HL-60 (cell line): Measurements from ENCODE around the gene GSTM2.

ENCODE experiments used
- DNase-seq, 2 experiments: peaks; one replicate each; pipeline ENCODE4 v3.0.0-alpha.2; 2010 to 2020; ENCODE audit warnings: low read depth in 1 of 2, low spot score in 1 of 2
- H3K27ac ChIP-seq: fragments of 250-450 bp; sonication (Bioruptor Pico); replicated peaks from 2 replicates; pipeline ENCODE4 v1.5.1; 2020; ENCODE audit warnings: mild to moderate bottlenecking, moderate library complexity
- H3K27me3 ChIP-seq: fragments of 250-450 bp; sonication (Bioruptor Pico); 2 replicates; pipeline ENCODE4 v1.5.1; 2021; ENCODE audit warnings: mild to moderate bottlenecking, moderate library complexity; ENCODE audit not compliant: insufficient read depth, poor library complexity, severe bottlenecking
- H3K4me3 ChIP-seq: replicated peaks from 2 replicates; pipeline ENCODE4 v1.5.1; 2011; ENCODE audit warnings: mild to moderate bottlenecking, control low read depth, low read length; ENCODE audit not compliant: insufficient read depth
- CTCF ChIP-seq: IDR thresholded peaks from one replicate; pipeline ENCODE4 v1.5.1; 2011; ENCODE audit warnings: low read length, control low read depth, inconsistent platforms; ENCODE audit not compliant: insufficient read depth
- GABPA ChIP-seq: IDR thresholded peaks from 2 replicates; pipeline ENCODE4 v1.6.1; 2012; ENCODE audit warnings: low read depth
- POLR2AphosphoS5 ChIP-seq: IDR thresholded peaks from 2 replicates; pipeline ENCODE4 v1.6.1; 2012; ENCODE audit warnings: low read depth
- REST ChIP-seq: IDR thresholded peaks from 2 replicates; pipeline ENCODE4 v1.6.1; 2012; ENCODE audit warnings: low read depth; ENCODE audit not compliant: insufficient replicate concordance
- SPI1 ChIP-seq: IDR thresholded peaks from 2 replicates; pipeline ENCODE4 v1.6.1; 2012; ENCODE audit warnings: low read depth, mild to moderate bottlenecking, borderline replicate concordance

GSTM2 gene

GRCh38 chr1:109718495-109718894 lies 50.6 kb downstream of the GSTM2 start:
- no peak overlapping the region for H3K27ac ChIP-seq
- no peak for DNase-seq
- no peak overlapping the region for H3K4me3 ChIP-seq
- no peaks in the 10 kb centered on the region for H3K27me3 ChIP-seq
- TF ChIP-seq SPI1 (no peak), GABPA (no peak), REST (no peak)

DNA sequence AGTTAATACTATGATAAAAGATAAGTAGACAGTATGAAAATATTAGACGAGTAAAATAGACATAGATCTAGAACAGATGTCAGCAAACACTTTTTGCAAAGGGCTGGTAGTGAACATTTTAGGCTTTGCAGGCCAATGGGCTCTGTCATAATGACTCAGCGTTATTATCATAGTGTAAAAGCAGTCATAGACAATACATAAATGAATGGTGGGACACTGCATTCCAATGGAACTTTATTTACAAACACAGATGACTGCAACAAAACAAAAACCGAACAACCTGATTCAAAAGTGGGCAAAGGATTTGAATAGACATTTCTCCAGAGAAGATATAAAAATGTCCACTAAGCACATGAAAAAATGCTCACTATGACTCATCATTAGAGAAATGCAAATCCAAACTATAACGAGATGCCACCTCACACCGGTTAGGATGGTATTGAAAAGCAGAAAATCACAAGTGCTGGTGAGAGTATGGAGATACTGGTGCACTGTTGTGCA lies 51.5 kb downstream of the GSTM2 start:
- Histone ChIP-seq H3K27ac (no peak overlapping the region), H3K27me3 (no peaks in the 10 kb centered on the region), H3K4me3 (no peak overlapping the region)
- TF ChIP-seq SPI1 (no peak), REST (no peak)
- DNase-seq = no peak

DNA sequence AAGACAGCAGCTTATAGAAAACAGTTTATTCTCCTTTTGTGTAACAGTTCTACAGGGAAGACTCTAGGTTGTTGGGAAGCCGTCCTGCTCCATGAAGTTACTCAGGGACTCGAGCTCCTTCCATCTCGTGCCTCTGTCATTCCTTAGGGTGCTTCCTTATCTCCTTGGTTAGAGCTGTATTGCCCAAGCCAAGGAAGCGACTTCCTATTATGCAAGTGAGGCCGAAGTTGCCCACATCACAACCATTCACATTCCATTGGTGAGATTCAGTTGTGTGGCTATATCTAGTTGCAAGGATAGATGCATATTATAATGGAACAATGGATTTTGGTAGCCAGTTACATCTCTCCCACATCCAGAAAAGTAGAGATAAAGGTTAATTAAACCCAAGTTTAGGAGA lies 53.2 kb downstream of the GSTM2 start:
- Histone ChIP-seq H3K4me3 (no peak overlapping the region), H3K27me3 (no peaks in the 10 kb centered on the region), H3K27ac (no peak overlapping the region)
- DNase-seq = peak in 1 of 2 experiments; percentile 70
- TF ChIP-seq GABPA (no peak), CTCF (no peak), SPI1 (no peak), REST (no peak), POLR2AphosphoS5 (no peak)

DNA sequence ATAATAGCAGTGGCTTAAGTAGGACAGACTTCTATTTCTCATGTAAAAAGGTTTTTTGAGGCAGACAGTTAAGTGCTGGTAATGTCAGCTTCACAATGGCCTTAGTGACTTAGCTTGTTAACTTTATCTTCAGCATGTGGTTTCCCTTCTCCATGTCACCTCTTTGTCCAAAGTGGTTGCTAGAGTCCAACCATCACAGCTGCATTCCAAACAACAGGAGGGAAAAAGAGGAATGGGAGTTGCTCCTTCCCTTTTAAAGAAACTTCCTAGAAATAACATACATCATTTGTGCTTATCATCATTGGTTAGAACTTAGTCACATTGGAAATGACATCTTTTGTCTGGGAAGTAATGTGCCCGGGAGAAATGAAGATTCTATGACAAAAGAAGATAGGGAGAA lies 54.1 kb downstream of the GSTM2 start:
- no peak for TF ChIP-seq GABPA
- no peak for TF ChIP-seq REST
- Histone ChIP-seq H3K27ac (no peak overlapping the region), H3K27me3 (no peaks in the 10 kb centered on the region), H3K4me3 (no peak overlapping the region)
- DNase-seq = no peak
